DMS79 (cell line): ENCODE results near the gene HOXD10.
A peak's percentile ranks its signal among the peaks of the same experiment; 100 is the strongest.

Experiments
- DNase-seq: peaks from one replicate; lab custom pipeline; 2025; lab: John Stamatoyannopoulos, UW

Gene HOXD10

DNA sequence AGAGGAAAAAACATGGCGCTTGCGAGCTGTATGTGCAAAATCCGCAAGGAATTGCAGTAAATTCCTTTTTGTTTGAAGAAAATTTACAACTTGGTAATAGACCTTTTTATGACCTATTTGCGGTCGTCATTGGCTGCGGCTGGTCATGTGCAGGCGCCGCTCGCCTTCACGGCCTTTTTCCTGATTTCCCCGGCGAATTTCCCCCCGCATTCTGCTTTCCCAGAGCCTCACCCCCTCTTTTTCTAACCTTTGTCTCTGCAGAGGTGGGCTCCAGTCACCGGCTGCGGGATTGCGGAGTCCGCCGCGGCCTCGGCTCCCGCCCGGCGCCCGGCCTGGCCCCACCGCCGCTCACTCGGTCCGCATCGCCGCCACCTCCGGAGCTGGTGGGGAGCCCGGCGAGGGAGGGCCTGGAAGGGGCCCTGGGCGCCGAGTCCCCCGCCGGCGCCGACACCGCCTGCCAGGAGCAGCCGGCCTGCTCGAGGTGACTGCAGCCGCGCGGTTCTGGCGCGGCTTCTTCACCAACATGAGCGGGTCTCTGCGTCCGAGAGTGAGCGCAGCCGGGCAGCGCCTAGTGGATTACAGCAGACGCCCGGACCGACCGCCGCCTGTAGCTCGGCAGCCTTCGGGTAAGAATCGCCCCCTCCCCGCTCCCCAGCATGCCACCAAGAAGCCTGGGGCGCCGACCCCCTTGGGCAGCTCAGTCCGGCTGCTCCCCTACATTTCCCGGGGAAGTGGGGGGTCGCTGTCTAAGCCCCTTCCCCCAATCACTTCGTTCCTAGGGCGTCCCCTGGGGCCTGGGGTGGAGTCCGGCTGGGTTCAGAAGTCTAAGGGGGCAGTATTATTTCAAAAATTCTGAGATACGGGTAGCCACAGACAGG lies 20.0 kb downstream of the HOXD10 start:
- no peak for DNase-seq

DNA sequence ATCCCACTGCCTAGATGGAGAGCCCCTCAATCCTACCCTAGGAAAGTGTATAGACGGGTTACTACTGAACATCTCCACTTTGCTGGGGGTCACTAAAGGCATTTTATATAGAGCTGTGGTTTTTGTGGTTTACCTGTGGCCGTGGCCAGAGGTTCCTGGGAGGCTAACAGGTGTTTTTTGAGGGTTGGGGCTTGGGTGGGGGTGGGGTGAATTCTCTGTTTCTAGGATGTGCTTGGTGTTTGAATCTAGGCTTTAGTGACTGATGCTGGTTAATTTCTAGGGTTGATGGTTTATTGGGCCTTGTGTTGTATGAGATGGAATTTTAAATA lies 20.6 kb downstream of the HOXD10 start:
- no peak for DNase-seq

DNA sequence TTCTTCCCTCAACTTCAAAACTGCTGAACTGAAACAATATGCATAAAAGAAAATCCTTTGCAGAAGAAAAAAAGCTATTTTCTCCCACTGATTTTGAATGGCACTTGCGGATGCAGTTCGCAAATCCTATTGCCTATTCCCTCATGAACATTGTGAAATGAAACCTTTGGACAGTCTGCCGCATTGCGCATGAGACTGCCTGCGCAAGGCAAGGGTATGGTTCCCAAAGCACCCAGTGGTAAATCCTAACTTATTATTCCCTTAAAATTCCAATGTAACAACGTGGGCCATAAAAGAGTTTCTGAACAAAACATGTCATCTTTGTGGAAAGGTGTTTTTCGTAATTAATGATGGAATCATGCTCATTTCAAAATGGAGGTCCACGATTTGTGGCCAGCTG lies 21.3 kb downstream of the HOXD10 start:
- DNase-seq, result no peak

DNA sequence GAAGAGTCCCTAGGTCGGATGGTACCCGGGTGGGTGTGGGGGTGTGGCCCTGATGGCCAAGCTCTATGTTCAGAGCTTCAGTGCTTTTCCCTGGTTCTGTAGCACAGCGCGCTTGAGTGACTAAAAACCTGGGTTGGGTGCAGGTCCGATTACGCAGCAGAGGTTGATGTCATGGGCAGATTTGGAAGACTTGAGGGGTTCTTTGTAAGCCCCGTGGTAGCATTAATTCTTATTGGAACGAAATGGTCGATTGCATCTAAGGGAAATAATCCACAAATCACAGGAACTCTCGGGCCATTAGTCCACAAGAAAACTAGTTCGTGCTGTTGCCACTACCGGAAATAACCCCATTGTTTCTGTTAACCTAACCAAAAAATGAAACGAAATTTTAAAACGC lies 21.9 kb downstream of the HOXD10 start:
- peak; percentile 39 for DNase-seq

DNA sequence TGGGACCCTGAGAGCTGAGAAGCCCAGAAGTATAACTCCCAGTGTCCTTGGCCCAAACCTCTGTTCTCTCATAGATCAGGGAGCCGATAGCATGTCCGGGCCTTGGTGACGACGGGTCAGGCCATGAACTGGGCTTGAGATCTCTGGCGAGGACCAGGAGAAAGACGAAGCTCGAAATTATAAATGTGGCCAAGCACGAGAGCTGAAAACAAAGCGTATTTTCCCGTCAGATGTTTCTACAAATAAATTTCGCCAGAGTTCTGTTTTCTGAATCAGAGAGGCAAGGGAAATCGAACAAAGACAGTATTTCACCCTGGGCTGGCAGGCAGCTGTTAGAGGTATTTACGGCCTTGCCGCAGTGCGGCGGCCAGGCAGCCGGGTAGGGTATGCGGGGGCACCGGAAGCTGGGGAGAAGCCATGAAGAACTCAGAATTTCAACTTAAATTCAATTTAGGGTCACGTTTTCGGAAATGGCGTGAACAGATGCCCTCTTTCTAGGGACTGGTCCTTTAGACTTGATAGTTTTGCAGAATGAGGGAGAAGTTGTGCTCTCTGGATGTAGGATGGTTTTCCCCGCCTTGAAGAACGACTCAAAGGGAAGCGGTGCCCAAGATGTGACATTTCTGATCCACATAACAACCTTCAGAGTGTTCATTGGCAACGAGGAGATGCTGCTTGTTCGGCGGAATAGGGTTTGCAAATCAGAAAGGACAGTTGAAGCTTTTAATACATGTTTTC lies 22.5 kb downstream of the HOXD10 start:
- DNase-seq, result no peak

DNA sequence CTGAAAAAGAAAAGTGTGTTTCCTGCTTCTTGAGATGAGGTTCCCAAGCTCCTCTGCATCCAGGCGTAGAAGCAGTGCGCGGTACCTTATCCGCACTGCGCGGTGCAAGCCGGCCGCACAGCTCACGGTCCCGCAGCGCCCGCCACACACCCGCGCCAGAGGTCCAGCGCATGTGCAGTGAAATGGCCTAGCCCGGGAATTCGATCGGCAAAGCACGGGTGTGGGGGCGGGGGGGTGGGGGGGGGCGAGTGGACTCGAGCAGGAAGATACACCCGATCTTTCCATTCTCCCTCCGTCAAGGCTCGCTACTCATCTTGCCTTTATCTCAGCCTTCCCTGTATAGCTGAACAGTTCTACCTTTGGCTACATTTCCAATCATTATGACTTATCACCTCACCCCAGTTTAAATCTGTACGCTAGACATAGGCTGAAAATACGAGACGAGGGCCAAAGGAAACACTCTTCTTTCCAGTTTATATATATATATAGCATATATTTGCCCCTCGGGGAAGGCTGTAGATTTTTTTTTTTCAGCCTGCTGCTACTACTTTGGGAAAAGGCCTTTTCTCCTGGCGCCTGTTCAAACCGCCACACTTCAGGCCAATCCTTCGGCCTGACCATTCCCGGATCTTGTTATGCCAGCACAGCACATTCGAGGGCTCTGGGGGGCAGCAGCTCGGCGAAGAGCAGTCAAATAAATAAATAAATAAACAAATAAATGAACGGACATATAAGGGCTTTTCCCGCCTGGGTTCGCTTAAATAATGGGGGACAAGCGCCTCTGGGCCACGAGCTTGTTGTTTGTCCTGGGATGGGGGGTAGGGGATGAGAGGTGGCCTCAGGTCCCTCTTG lies 23.3 kb downstream of the HOXD10 start:
- DNase-seq, result no peak

DNA sequence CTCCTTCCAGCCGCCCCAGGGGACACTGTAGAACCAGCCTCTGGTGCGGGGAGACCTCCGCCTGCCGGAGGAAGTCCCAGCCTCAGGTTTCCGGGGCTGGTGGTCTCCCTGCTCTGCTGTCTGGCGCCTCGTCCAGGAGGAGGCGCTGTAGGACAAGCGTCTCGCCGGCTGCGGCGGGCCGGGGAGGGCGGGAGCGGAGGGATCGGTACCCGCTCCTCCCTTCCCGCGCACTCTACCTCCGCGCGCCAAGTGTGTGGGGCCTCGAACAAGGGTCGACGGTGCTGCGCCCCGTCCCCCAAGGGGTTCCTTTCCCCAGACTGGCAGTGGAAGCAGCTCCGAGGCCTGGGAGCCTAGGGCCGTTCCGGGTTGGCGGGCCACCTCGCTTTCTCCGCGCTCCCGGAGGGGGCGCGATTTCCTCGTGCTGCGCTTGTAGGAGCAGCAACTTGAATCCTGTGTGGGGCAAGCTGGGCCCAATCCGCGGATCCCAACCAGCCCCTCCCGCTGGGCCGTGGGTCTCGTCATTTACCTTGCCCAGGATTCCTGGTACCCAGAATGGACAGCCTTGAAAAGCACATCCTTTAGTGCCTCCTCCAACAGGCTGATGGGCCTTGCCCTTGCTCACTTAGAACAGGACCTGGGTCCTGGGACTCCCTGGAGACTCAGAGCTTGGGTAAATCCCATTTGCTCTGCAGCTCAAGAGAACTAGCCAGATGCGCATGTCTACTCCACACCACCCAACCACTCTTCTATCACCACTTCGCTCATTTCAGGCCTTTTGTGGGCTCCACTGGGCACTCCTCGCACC lies 24.1 kb downstream of the HOXD10 start:
- DNase-seq, result no peak

DNA sequence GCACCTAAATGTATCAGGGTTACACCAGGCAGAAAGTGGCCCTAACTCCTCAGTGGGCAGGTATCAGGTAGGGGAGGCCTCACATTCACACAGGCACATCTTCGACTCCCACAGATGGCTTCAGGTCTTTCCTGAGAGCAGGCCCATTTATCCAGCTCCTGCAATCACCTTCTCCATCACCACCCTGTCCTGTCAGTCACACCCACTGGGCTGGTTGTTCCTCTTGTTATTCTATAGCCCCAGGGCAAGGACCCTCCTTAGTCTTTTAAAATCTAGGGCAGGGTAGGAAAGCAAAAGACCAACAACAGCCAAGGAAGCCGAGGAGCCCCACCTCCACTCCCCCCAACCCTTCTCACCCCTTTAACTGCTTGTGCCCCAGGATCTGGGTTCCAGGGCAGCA lies 25.7 kb downstream of the HOXD10 start:
- no peak for DNase-seq

DNA sequence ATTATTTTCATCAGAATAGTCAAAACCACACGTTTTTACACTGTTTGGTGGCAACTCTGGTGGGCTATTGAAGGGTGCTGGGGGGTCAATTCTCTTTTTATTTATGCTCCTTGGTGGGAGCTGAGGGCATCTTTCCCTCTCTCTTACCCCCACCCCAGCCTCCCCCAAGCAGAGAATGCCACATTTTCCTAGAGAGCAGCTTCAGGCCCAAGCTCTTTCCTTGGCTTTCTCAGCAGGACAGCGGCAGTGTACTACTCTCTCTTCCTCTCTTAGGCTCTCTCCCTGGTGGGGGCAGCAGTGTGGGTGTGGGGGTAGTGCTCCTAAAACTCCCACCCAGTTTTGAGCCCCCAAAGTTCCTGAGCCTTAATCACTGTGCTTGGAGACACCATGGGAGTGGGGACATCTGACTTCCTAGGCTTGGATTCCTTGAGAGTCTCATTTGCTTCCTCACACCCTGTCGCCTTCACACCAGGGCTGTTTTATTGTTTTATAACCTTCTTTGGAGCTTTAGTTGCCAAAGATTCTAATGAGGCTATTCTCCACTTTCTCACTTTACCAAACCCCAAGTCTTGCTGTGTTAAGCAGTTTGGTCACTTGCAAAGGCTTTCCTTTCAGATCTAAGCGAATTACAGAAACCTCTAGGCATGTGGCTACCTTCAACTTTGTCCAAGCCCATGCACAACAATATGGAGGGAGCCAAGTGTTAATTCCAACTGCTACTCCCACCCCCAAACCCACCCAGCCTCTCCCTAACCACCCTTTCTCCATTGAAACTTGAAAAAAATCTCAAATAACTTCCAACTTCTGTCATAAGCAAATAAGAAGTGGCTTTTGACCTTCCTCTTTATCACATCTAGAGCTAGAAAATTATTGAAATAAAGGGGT lies 28.7 kb downstream of the HOXD10 start:
- no peak for DNase-seq

DNA sequence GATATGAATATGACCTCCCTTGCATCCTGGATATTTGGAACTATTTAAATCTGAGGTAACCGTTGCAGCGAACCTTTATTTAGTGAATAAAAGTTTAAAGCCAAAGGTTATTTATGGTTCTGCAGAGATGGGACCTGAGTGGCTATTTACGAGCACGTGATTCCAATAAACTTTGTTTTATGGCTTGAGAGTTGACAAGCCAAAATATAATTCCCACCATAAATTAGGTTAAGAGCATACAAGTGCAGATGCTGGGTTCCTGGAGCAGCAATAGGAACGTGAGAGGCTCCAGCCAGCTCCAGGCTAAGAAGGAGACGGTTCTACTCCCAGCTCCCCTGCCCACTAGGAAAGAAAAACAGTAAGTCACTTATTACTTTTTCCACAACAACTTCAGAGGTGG lies 29.5 kb downstream of the HOXD10 start:
- no peak for DNase-seq

DNA sequence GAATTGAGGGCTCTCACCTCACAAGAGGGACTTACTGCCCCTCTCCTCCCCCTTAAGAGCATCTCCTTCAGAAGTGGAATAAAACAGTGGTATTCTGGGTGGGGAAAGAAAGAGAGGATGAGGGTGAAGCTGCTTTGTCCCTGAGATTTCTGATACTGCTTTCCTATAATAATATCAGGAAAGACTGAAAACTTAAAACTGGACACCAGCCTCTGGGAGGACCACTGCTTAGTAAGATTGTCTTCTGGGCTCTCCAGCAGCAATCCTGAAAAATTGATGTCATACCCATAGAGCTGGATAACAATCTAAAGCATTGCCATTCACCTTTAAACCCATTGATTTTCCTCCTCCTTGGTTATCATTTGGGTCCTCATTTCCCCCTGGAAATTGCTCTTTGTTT lies 30.1 kb downstream of the HOXD10 start:
- DNase-seq, result no peak

DNA sequence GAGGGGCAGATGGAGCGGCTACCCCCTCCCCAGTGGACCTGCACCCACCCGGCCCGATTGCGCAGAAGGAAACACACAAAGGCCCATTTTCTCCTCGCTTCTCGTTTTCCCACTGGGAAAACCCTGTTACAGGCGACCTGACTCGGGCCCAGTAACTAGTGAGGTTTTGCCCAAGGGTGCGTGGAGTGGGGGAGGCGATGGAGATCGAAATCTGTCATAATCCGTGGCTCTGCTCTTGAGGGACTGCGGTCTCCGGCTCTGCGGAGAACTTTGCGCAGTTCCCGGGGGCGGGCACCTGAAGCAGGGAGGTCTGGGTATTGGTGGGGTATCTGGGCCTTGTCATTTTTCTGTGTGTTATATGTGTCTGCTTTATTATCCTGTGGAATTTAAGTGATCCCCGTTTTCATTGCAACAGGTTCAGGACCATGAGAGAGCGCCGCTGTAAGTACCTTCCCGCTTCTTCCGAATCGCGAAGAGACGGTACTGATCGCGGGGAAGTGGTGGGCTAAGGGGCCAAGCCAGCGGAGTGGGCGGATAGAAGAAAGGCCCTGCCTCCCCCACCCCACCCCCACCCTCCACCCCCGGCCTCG lies 30.7 kb downstream of the HOXD10 start:
- no peak for DNase-seq

DNA sequence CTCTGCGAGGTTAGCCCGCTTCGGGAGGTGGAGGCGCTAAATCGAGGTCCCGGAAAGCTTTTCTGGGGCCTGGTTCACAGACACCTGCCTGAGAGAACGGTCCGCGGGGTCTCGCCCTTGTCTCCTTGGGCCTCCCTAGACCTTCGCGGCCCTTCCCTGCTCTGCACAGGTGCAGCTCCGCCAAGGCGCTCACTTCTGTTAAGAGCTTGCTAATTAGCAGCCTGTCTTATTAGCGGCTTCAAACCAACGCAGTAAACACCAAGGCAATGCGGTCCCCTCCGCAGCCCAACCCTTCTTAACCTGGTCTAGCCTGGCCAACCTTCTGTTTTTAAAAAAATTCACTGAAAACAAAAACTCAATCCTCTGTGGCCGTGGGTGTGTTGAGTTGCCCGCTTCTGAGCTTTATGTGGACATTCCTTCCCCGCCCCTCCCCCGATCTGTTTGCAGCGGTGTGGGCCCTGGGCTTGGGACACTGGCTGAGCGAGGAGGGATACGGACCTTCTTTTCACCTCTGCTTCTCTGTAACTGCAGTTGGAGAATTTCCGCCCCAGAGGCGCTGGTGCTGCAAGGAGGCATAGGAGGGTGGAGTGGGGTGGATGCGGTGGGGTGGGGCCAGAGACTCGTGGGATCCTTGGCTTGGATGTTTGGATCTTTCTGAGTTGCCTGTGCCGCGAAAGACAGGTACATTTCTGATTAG lies 31.4 kb downstream of the HOXD10 start:
- DNase-seq, result no peak

DNA sequence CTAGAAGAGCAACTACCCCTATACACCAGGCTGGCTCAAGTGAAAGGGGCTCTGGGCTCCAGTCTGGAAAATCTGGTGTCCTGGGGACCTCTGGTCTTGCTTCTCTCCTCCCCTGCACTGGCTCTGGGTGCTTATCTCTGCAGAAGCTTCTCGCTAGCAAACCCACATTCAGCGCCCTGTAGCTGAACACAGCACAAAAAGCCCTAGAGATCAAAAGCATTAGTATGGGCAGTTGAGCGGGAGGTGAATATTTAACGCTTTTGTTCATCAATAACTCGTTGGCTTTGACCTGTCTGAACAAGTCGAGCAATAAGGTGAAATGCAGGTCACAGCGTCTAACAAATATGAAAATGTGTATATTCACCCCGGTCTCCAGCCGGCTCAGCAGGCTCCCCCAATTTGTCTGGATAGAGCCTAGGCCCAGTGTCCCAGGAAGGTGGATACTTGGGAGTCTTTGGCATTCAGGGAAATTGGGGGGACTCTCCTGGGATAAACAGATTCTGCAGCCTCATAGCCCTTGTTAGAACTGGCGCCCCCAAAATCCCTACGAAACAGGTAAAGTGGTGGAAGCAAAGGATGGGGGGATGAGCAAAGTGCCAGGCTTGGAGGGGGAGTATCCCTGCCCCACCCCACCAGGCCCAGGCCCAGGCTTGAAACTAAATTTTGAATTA lies 32.3 kb downstream of the HOXD10 start:
- no peak for DNase-seq

DNA sequence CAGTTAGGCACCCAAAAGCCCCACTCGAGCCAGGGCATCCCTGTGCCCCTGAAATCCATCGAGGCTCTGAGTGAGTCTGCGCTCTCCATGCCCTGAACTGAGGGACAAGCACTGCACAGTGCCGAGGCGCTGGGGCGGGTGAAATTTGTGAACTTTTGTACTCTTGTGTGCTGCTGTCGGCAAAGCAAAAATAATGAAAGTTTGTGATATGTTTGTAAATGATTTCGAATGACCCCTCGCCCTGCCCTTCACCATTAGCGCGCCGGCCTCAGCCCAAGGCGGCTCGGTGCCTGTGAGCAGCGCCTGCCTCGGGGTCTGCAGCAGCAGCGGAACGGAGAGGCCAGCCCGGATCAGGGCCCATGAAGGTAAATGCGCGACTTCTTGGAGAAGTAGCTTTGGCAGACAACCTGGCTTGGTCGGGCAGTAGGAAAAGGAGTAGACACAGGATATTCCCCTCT lies 32.9 kb downstream of the HOXD10 start:
- no peak for DNase-seq

DNA sequence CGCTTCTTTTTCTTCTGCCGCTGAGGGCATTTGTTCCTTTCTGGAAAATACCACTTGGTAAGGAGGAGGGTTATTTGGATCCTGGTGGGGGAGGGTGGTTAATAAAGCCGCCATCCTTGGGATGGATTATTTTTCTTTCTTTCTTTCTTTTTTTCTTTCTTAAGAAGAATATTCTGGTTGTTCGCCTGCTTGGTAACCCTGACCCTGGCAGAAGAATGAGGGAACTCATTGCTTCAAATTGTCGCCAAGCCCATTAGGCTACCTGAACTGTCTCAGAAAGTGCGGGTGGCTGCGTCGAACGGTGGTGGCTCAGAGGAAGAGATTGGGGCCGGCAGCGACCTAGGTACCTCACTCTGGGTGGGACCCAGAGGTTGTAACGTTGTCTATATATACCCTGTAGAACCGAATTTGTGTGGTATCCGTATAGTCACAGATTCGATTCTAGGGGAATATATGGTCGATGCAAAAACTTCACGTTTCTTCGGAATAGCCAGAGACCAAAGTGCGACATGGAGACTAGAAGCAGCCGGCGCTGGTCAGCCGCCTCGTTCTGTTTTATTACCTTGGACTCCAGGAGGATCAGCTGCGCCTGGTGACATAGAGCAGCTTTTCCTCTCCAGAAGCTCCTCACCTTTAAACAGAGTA lies 33.5 kb downstream of the HOXD10 start:
- no peak for DNase-seq

DNA sequence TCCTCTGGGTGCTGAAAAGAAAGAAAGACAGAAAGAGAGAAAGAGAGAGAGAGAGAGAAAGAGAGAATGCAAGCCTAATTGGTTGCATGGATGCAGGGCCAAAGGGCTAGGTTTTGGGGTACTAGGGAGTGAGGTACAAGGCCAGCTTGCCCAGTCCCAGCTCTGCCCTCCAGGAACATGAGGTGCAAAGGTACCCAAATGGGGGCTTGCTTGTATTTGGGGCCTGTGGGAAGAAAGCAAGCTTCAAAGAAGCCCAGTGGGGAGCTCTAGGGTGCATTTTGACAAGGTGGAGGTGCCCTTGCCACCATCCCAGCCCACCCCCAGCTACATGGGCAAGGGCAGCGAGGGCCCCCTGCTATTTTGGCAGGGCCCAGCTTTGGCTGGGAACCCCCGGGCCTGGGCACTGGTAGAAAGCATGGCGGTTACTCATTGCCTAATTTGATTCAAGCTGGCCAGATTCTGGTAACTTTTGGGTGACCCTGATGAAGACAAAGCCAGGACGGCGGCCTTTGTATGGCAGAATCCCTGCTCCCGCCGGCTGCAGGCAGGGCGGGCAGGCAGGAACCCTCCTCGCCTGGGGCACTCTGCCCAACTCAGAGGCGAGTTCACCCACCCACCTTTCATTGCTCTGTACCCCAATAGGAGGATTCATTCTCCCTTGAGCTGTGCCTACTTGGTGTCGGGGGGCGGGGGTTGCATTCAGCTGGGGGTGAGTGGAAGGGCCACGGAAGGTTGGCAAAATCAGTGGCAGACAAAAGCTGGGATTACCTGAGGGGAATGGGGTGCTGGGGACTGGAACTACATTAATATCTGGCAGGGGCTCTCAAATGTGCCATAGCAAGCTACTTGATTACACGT lies 34.2 kb downstream of the HOXD10 start:
- DNase-seq, result no peak
